IPS-20b (cell line): Measurements from ENCODE around the gene CFAP53.
A peak's percentile ranks its signal among the peaks of the same experiment; 100 is the strongest.

Experiments used
- H3K27ac ChIP-seq: one replicate; pipeline ENCODE4 v1.5.1; 2013; ENCODE audit warnings: low read length
- H3K27me3 ChIP-seq: 2 replicates; pipeline ENCODE4 v1.6.1; 2013; ENCODE audit warnings: mild to moderate bottlenecking, low read length, inconsistent platforms; ENCODE audit not compliant: insufficient read depth
- H3K36me3 ChIP-seq: 2 replicates; pipeline ENCODE4 v1.6.1; 2013; ENCODE audit warnings: low read depth, mild to moderate bottlenecking, inconsistent platforms, low read length, moderate library complexity; ENCODE audit not compliant: insufficient read depth
- H3K4me1 ChIP-seq: 2 replicates; pipeline ENCODE4 v1.6.1; 2013; ENCODE audit warnings: mild to moderate bottlenecking, control low read depth, inconsistent platforms, low read length, moderate library complexity; ENCODE audit not compliant: insufficient read depth
- H3K4me3 ChIP-seq: 2 replicates; pipeline ENCODE4 v1.5.1; 2013; ENCODE audit warnings: mild to moderate bottlenecking, low read length, inconsistent platforms
- H3K9ac ChIP-seq: 2 replicates; pipeline ENCODE4 v1.6.1; 2013; ENCODE audit warnings: low read depth, mild to moderate bottlenecking, inconsistent platforms, low read length, moderate library complexity
- H3K9me3 ChIP-seq: 2 replicates; pipeline ENCODE4 v1.6.1; 2013; ENCODE audit warnings: mild to moderate bottlenecking, low read depth, low read length, inconsistent platforms; ENCODE audit not compliant: insufficient read depth

CFAP53 gene

GRCh38 chr18:50277942-50278341 lies 11.6 kb upstream of the CFAP53 start:
- Histone ChIP-seq H3K9ac (no peak overlapping the region), H3K9me3 (no peaks in the 10 kb centered on the region), H3K4me1 (peaks cover 7% of the 10 kb centered on the region), H3K36me3 (peaks cover 70% of the 10 kb centered on the region), H3K27ac (no peak overlapping the region), H3K4me3 (no peak overlapping the region), H3K27me3 (no peaks in the 10 kb centered on the region)

- Histone ChIP-seq H3K27ac (no peak overlapping the region), H3K36me3 (peaks cover 74% of the 10 kb centered on the region), H3K4me3 (no peak overlapping the region)
Observed at GRCh38 chr18:50276452-50276851, 10.2 kb upstream of the CFAP53 start.

GRCh38 chr18:50275503-50276036 lies 9.3 kb upstream of the CFAP53 start:
- Histone ChIP-seq H3K9ac (no peak overlapping the region), H3K9me3 (no peaks in the 10 kb centered on the region), H3K27me3 (no peaks in the 10 kb centered on the region), H3K36me3 (peaks cover 83% of the 10 kb centered on the region), H3K4me1 (peaks cover 6% of the 10 kb centered on the region), H3K27ac (no peak overlapping the region), H3K4me3 (no peak overlapping the region)

More at GRCh38 chr18:50276452-50276851, 10.2 kb upstream of the CFAP53 start:
- H3K27me3 ChIP-seq, result no peaks in the 10 kb centered on the region
- peaks cover 7% of the 10 kb centered on the region for H3K4me1 ChIP-seq
- no peaks in the 10 kb centered on the region for H3K9me3 ChIP-seq
- no peak overlapping the region for H3K9ac ChIP-seq

DNA sequence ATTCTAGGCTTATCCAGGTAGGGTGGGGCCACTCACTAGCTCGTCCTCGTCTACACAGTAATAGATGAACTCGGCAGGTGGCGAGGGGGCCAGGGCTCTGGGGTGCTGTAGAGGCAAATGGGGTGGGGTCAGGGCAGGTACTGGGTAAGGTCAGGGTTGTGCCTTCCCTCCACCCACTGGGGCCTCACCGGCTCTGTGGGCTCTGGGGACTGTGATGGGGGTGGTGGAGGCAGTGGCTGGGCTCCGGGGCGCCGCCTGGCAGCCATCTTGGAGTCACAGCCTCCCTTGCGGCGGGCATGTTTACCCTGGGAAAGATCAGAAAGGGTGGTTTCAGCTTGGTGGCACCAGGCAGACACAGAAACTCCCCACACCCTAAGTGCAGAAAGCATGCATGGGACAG lies 8.6 kb upstream of the CFAP53 start:
- Histone ChIP-seq H3K9ac (no peak overlapping the region), H3K27ac (no peak overlapping the region), H3K4me3 (no peak overlapping the region), H3K36me3 (peaks cover 90% of the 10 kb centered on the region), H3K4me1 (no peaks in the 10 kb centered on the region), H3K27me3 (no peaks in the 10 kb centered on the region), H3K9me3 (no peaks in the 10 kb centered on the region)

- Histone ChIP-seq H3K27ac (no peak overlapping the region), H3K9ac (no peak overlapping the region), H3K4me1 (no peaks in the 10 kb centered on the region), H3K27me3 (no peaks in the 10 kb centered on the region), H3K9me3 (no peaks in the 10 kb centered on the region), H3K4me3 (no peak overlapping the region), H3K36me3 (peaks cover 90% of the 10 kb centered on the region)
Observed at GRCh38 chr18:50274044-50274442, 7.7 kb upstream of the CFAP53 start.

GRCh38 chr18:50273203-50274043 lies 7.1 kb upstream of the CFAP53 start:
- H3K9me3 ChIP-seq, result no peaks in the 10 kb centered on the region
- H3K9ac ChIP-seq, result no peak overlapping the region
- no peak overlapping the region for H3K27ac ChIP-seq
- no peak overlapping the region for H3K4me3 ChIP-seq
- H3K36me3 ChIP-seq, result peaks cover 89% of the 10 kb centered on the region
- H3K4me1 ChIP-seq, result no peaks in the 10 kb centered on the region
- no peaks in the 10 kb centered on the region for H3K27me3 ChIP-seq

GRCh38 chr18:50272568-50272967 lies 6.3 kb upstream of the CFAP53 start:
- peaks cover 83% of the 10 kb centered on the region for H3K36me3 ChIP-seq
- no peaks in the 10 kb centered on the region for H3K9me3 ChIP-seq

DNA sequence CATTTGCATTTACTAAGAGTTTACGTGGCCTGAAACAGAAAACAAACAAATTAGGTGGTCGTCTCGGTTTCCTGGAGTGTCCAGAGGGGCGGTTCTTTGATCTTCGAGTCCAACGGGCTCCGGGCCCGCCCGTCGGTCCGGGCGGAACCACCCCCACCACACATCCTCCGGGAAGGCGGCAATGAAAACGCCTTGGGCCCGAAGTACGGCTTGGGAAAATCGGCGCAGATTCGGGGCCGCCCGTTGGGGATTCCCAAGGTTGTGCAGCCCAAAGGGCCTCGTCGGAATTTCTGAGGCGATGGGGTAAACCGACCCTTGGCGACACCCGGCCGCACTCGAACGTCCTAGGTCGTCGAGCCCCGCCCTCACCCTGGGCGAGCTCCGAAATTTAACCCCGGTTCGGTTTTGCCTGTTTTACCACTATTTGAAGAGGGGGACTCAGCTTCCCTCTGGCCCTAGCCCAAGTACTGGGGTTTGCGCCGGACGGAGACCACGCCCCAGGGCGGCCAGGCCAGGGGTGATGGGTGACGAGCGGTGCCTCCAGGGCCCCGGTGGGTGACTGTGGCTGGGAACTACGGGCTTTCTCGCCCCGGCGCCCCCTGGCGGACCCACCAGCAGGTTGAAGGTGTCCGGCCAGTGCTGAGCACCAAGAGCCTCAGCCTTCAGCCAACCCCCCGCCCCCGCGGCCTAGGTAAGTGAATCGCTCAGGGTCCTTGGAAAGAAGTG lies 1.9 kb upstream of the CFAP53 start:
- Histone ChIP-seq H3K36me3 (peaks cover 43% of the 10 kb centered on the region), H3K9ac (no peak overlapping the region), H3K27me3 (peaks cover 13% of the 10 kb centered on the region), H3K27ac (no peak overlapping the region), H3K4me1 (no peaks in the 10 kb centered on the region), H3K4me3 (peak overlapping the region; percentile 50; the same call in 1 of the 2 replicates), H3K9me3 (no peaks in the 10 kb centered on the region)

More at GRCh38 chr18:50272568-50272967, 6.3 kb upstream of the CFAP53 start:
- H3K4me1 ChIP-seq, result no peaks in the 10 kb centered on the region
- H3K27ac ChIP-seq, result no peak overlapping the region
- no peak overlapping the region for H3K4me3 ChIP-seq
- H3K9ac ChIP-seq, result no peak overlapping the region
- no peaks in the 10 kb centered on the region for H3K27me3 ChIP-seq

- Histone ChIP-seq H3K36me3 (no peaks in the 10 kb centered on the region), H3K9ac (no peak overlapping the region), H3K9me3 (no peaks in the 10 kb centered on the region), H3K27me3 (peaks cover 18% of the 10 kb centered on the region), H3K4me1 (no peaks in the 10 kb centered on the region), H3K27ac (no peak overlapping the region), H3K4me3 (no peak overlapping the region)
Observed at GRCh38 chr18:50262977-50263376, 3.3 kb downstream of the CFAP53 start.

- peaks cover 9% of the 10 kb centered on the region for H3K4me1 ChIP-seq
- H3K4me3 ChIP-seq, result no peak overlapping the region
- no peaks in the 10 kb centered on the region for H3K9me3 ChIP-seq
Observed at GRCh38 chr18:50250935-50251334, 15.4 kb downstream of the CFAP53 start.

DNA sequence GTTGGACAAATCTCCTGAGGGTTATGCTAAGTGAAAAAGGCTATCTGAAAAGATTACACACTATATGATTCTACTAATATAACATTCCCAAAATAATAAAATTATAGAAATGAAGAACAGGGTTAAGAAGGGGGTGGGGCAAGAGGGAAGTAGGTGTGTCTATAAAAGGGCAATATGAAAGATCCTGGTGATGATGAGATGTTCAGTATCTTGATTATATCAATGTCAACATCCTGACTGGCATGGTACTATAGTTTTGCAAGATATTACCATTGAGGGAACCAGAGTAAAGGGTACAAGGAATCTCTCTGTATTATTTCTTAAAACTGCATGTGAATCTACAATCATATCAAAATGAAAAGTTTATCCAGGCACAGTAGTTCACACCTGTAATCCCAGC lies 16.7 kb downstream of the CFAP53 start:
- H3K4me1 ChIP-seq, result peaks cover 9% of the 10 kb centered on the region
- H3K36me3 ChIP-seq, result no peaks in the 10 kb centered on the region
- no peak overlapping the region for H3K27ac ChIP-seq
- no peaks in the 10 kb centered on the region for H3K27me3 ChIP-seq
- no peaks in the 10 kb centered on the region for H3K9me3 ChIP-seq
- no peak overlapping the region for H3K9ac ChIP-seq
- no peak overlapping the region for H3K4me3 ChIP-seq

More at GRCh38 chr18:50250935-50251334, 15.4 kb downstream of the CFAP53 start:
- Histone ChIP-seq H3K9ac (no peak overlapping the region), H3K27ac (no peak overlapping the region), H3K36me3 (no peaks in the 10 kb centered on the region), H3K27me3 (no peaks in the 10 kb centered on the region)
